NCI-H69 (cell line): ENCODE data around the gene LDAH.

Experiments used
- DNase-seq: peaks from one replicate; lab custom pipeline; 2025; lab: John Stamatoyannopoulos, UW

Gene LDAH

DNA sequence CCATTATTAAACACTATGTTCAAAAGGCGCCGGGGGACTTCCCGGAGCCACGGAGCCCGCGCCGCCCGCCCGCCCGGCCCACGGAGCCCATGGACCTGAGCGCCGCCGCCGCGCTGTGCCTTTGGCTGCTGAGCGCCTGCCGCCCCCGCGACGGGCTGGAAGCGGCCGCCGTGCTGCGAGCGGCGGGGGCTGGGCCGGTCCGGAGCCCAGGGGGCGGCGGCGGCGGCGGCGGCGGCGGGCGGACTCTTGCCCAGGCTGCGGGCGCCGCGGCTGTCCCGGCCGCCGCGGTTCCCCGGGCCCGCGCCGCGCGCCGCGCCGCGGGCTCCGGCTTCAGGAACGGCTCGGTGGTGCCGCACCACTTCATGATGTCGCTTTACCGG is 155.8 kb downstream of the LDAH start:
- peak; percentile 35 for DNase-seq

GRCh38 chr2:20666304-20667150 is 156.4 kb downstream of the LDAH start, which contains the start of gene GDF7:
GDF7 (plus strand) TSS chr2:20667144; CDS start chr2:20667240, 96 bp downstream.
- DNase-seq: peak; percentile 42

GRCh38 chr2:20666005-20666303 is 156.9 kb downstream of the LDAH start:
- DNase-seq: no peak

DNA sequence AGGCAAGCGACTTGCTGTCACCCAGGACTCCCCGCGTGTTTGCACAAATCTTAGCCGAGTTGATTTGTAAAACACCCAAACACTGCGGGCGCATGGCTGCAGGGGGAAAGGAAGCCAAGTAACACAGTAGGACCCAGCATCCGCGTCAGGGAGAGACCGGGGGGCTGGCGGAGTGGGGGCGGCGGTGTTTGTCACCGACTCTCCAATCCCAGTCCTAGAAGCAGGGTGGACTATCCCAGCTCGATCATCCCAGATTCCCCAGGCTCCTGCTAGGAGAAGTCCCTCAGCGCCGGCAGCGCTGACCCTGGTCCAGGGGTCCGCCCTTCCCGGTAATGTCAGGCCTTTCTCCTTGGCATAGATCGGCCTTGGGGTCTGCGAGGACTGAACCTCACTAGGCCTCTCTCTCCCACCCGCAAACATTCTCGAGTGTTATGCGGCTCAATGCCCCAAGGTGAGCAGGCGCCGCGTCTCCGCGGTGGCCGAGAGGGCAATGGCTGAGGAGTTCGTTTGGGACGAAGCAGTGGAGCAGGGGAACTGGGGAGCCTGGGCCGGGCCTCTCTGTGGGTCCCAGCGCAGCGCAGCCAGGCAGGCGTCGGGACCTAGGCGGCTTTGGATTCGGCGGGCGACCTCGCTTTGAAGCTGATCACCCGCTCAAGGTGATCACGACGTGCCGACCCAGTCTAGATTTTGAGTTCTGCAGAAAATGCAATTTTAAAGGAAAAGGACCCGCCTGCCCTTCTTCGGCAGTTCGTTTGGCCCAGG is 157.5 kb downstream of the LDAH start:
- DNase-seq: peak; percentile 10

DNA sequence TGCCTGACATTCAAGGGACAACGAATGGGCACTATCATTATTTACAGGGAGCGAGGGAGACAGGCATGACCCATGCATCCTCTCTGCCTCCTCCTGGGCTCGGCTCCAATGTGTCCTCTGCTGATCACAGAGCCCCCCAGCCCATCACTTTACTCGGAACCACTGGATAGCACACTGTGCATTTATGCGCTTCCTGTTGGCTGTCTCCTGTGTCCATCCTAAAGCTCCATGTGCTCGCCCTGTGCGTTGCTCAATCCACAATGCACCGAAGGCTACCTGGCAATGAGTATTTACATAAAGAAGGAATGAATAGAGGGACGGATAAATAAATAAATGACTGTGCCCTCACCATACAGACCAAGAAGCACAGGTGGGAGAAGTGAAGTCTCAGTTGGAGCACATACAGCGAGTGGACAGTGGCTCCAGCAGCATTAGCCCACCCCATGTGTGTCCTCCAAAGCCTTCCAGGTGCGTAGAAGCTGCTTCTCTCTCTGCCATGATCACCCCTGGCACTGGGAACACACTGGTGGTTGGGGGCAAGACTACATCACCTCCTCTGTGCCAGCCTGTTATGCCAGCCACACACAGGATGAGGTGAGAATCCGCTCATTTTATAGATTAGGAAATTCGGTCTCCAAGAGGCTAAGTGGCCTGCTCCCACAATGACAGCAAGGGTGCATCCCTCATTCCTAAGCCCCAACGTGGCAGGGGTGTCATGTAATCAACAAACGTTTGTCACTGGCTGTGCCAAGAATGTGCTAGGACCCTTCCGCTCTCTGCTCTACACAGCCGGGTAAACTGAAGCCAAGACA is 158.3 kb downstream of the LDAH start:
- DNase-seq: no peak

- no peak for DNase-seq
Measured at GRCh38 chr2:20664071-20664390, 158.9 kb downstream of the LDAH start.

GRCh38 chr2:20663196-20664070 is 159.5 kb downstream of the LDAH start:
- DNase-seq: no peak

- no peak for DNase-seq
Measured at GRCh38 chr2:20662308-20662937, 160.5 kb downstream of the LDAH start.

DNA sequence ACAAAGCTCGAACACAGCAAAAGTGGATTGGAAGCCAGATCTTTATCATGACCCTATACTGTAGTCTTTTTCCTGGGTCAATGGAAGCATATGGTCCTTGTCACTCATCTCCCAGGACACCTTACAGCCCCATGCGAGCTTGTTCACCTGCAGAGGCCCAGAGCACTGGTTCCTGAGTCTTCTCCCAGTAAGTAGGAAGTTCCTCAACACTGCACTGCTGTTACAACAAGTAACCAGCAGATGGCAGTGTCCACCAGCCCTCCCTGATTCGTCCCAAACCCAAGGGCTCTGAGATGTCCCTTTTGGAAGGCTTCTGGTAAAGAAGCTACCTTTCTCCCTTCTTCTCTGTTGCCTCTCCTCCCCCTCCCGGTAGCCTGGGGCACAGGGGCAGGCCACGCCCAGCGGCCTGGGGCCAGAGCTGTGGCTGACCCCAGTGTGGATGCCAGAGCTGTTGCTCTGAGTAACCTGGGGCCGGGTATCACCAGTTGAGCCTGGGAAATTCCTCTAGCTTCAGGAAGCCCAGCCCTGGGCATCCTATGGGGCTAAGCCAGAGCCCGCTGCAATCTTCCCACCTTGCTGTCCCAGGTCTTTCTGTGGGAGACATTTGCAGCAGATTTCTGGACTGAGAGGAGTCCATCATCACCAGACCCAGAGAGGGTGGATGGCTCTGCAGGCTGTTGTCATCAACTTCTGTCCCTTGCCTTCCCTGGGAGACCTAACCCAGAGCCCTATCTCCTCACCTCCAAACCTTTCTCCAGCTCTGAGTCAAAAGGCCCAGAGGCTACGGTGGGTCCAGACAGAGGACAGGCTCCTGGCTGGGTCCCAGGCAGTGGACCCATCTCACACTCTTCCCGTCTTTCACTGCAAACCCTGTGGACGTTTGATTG is 161.2 kb downstream of the LDAH start:
- peak; percentile 53 for DNase-seq

DNA sequence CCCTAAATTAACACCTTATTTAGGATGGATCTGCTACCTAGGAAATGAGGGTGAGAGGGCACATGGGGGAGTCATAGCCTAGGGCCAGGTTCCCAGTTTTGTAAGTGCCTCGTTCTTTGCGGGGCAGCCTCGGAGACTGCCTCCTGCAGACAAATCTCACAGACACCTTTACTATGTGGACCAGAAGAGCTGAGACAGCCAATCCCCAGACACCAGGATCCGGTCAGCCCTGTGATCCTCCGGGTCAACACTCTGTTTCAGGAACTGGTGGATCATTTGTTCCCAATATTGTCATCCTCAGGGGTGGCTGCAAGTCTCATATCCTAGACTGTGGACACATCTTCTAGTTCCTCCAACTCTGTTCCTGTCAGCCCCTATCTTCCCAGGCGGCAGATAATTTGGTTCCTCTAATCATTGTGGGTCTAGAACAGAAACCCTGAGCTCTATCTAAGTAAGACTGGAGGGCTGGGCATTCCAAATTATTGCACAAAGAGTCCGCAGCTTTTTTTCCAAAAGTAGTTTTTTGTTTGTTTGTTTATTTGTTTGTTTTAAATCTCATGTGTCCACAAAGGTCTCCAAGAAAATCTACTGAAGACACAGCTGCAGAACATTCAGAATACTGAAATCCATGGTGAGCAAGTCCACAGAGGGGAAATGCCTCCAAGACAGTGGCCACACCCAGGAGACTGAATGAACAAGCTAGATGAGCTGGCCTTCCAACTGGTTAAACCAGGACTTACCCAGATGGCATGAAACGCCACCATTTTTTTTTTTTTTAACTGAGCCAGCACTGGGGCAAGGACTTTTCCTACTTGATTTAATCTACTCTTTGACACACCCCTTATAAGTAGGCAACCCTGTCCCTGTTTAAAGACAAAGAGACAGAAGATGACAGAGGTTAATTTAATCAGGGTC is 162.1 kb downstream of the LDAH start:
- DNase-seq: no peak

DNA sequence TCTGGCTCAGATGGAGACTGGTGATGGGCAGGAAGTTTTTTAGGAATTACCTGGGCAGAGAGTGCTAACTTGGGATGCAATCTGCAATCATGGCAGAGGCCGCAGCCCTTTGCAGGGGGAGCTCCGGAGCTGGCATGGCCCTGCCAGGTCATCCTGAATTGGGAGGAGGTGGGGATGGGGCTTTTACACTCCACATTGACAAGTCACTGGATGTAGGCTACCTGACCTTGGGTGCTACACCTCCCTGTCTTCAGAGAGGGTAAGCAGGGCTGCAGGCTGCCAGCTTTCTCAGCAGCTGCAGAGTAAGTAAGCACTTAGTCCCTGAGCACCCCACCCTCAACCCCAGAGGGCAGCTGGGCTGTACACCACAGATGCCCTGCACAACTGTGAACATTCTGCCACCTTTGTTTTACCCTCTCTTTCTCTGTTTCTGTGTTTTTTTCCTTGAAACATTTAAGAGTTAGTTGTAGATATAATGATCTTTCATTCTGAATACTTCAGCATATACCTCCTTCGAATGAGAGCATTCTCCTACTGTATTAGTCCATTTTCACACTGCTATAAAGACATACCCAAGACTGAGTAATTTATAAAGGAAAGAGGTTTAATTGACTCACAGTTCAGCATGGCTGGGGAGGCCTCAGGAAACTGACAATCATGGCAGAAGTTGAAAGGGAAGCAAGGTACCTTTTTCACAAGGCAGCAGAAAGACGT is 165.2 kb downstream of the LDAH start:
- DNase-seq: no peak

- no peak for DNase-seq
Measured at GRCh38 chr2:20656561-20656960, 166.3 kb downstream of the LDAH start.

DNA sequence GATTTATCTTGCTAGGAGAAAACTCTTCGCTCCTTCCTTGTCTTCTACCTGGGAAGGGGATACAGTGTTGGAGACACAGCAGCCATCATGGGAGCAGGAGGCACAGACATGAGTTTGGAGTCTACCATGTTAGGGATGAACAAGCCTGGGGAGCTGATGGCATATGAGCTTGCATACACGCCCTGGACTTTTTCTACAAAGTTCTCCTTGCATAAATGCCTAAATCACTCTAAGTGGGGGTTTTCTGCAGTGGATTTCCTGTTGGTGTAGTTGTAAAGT is 168.4 kb downstream of the LDAH start:
- no peak for DNase-seq

- DNase-seq: no peak
Measured at GRCh38 chr2:20653695-20654534, 169.0 kb downstream of the LDAH start.

DNA sequence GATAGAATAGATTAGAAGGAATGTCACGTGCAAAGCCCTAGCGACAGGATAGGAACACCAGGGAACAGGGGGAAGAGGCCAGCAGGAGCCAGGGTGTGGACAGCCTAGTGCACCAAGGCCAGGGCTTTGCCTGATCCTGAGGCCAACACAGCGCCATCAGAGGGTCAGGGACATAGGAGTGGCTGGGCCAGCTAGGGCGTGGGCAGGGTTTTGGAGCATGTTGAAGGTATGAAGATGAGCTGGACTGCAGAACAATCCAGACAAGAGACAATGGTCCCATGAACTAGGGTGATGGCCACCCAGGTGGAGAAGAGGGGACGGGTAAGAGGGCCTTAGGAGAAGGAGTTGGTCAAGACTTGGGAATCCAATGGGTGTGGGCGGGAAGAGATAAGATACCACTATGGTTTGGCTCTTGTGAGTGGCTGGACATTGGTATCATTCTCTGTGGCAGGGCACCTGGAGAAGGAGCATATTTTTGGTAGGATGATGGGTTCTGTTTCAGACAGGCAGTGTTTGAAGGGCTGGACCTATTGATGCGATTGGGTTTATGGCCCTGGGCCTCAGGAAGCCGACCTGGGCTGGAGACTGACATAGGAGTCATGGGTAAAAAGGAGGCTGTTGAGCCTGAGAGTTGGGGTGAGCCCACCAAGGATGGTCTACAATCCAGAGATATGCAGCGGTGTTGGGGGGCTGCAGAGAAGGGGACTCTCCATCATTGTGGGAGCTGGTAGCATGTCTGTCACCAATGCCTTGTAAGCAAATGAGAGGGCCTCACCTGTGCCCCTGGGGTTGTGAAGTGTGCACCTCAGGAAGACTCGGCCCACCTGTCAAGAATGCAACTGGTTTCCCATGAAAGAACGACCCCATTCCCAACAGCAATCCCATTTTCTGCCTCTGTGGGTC is 170.0 kb downstream of the LDAH start:
- no peak for DNase-seq

DNA sequence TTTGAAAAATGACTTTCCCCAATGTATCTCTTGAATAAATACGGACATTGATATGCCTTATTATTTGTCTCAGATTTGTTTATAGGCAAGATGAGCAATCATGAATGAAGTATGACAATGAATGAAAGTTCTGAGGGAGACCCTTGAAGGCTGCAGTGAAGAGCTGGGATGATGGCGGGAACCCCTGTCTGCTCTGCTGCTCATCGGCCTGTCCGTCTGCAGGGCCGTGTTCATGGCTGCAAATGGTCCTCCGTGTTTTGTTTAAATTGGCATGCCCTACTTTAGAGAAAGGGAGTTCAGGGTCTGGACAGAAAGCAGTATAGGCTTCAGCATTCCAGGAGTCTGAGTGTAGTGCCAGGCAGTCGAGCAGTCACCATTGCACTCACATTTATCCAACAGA is 170.8 kb downstream of the LDAH start:
- DNase-seq: no peak

GRCh38 chr2:20651731-20652099 is 171.2 kb downstream of the LDAH start:
- no peak for DNase-seq
